ENCODE results near the gene CCDC73. TPM values are rescaled to one million over a fixed set of nuclear protein-coding genes. Genes with fewer than 3 reads are reported as not detected.
"Not testable (repeated sequence)": the region's sequence is repeated elsewhere in the genome, so short reads cannot be mapped to it uniquely, and the experiment has no call there.

Gene CCDC73
- total RNA-seq, 1 donor from 2014 or later = not detected

GRCh38 chr11:32796425-32796824, 2.0 kb upstream of the CCDC73 start:
- DNase-seq (ENCODE audit: low spot score) = no peak

GRCh38 chr11:32792948-32793475, 1.4 kb downstream of the CCDC73 start:
- no peak for DNase-seq (ENCODE audit: low spot score)

DNA sequence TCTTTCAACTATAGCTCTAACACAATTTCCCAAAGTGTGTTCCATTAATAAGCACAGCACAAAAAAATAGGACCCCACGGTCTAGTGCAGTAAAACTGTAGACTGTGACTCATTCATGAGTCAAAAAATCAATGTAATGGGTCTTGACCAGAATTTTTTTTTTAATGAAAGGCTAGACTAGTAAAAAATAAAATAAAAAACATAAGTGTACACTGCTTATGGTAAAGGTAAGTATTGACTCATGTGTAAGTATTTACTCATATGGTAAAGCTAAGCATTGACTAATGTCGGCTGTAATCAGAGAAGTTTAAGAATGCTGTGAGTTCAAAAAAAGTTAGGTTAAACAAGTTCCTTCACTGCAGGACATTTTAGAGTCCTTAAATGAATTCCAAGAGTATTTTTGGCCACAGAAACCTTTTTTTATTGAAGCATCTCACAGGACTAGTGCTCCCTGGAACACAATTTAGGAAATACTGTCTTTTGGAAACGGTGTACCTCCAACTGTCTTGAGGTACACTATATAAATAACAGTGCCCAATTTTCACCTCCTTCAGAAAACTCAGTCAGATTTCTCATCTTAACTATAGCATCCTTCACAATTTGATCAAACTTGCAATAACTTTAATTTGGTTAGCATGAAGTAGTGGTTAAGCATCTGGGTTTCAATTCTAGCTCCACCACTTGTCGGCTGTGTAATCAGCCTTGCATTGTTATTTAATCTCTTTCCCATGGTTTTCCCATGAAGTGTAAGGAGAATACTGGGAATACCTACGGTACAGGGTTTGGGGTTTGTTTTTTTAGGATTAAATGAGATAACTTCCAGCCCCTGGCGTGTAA, 2.1 kb downstream of the CCDC73 start:
- no peak for DNase-seq (ENCODE audit: low spot score)

DNA sequence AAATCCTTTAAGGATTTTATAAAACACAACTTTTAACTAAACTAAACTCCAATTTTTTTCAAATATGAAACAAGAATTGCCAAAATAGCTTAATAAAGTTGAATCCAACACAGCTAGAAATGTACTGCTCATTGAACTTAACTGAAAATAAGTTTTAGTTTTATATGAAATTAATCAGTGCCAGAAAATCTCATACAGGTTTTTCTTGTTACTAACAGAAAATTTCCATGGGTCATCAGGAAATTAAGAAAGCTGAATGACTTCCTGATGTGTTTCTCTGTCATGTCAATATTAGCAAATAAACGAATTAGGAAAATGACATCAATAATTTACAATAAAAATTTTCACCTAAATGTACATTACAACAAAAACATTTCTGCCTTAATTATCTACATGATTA, 3.5 kb downstream of the CCDC73 start:
- no peak for DNase-seq (ENCODE audit: low spot score)

DNA sequence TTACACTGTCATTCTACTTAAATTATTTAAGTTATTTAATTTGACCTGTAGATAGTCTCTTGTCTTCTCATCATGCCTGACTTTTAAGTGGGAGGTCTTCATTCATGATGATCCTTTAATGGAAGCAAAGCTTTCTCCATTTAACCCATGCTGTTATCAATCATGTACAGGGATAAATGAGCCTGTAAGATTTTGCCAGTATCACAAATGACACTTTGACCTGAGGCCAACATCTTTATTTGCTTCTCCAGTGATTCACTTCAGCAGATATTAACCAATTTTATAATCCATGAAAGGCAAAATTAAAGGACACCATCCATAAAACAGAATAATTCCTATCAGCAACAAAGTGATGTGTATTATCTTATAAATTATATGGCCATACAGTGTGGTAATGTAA, 7.7 kb downstream of the CCDC73 start:
- no peak for DNase-seq (ENCODE audit: low spot score)

- DNase-seq (ENCODE audit: low spot score) = no peak
Observed at GRCh38 chr11:32785262-32785661, 9.2 kb downstream of the CCDC73 start.

DNA sequence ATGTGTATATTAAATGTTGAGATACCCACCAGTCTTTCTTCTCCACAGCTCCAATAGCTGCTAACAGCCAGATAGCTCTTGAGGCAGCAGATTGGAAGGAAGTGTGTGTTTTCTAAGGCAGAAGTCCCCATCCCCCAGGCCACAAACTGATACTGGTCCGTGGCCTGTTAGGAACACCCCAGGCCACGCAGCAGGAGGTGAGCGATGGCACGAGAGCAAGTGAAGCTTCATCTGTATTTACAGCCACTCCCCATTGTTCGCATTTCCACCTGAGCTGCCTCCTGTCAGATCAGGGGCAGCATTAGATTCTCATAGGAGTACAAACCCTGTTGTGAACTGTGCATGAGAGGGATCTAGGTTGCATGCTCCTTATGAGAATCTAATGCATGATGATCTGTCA, 12.7 kb downstream of the CCDC73 start:
- no peak for DNase-seq (ENCODE audit: low spot score)

GRCh38 chr11:32780839-32781238, 13.6 kb downstream of the CCDC73 start:
- DNase-seq (ENCODE audit: low spot score) = not testable (repeated sequence)

DNA sequence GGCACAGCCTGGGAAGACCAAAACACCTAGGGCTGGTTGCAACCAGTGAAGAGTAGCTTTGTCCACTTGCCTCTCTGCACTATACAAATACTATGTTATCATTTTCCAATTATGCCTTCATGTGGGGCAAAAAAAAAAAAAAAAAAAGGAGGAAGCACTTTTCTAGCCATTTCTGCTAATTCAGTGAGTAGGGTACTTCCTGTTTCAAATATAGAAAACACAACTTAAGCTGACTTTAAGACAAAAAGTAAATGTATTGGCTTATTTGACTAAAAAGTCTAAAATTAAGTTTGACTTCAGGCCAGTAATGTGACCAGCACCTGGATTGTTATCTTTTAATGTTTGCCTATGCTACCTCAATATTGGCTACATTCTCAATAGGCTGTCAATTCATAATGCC, 15.3 kb downstream of the CCDC73 start:
- DNase-seq (ENCODE audit: low spot score) = no peak

DNA sequence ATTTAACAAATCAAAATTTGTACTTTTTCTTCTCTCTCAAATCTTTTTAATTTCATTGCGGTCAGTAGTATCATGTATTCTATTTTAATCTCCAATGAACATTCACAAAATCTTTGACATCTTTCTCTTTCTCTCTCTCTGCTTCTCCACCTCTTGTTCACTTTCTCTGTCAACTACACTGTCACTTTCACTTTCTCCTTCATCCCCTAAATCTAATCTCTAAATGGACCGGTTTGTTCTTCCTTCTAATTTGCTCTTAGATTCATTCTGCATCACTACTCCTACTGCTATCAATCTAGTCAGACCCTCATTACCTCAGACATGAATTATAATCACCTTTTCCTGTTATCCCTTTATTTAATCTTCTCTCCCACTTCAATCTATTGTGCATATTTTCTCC, 18.6 kb downstream of the CCDC73 start:
- no peak for DNase-seq (ENCODE audit: low spot score)

GRCh38 chr11:32774081-32774480, 20.4 kb downstream of the CCDC73 start:
- DNase-seq (ENCODE audit: low spot score) = no peak

- no peak for DNase-seq (ENCODE audit: low spot score)
Observed at GRCh38 chr11:32772731-32773130, 21.7 kb downstream of the CCDC73 start.

DNA sequence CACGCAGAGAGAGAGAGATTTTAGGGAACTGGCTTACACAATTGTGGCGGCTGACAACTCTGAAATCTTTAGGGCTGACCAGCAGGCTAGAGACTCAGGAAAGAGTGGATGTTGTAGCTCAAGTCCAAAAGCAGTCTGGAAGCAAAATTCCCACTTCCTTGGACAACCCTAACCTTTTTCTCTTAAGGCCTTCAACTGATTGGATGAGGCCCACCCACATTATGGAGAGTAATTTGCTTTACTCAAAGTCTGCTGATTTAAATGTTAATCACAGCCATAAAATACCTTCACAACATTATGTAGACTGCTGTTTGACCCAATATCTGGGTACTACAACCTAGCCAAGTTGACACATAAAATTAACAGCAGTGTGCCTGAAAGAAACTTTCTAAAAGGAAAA, 32.7 kb downstream of the CCDC73 start:
- DNase-seq (ENCODE audit: low spot score) = not testable (repeated sequence)

- DNase-seq (ENCODE audit: low spot score) = no peak
Observed at GRCh38 chr11:32758291-32758690, 36.2 kb downstream of the CCDC73 start.

- DNase-seq (ENCODE audit: low spot score) = not testable (repeated sequence)
Observed at GRCh38 chr11:32753181-32753580, 41.3 kb downstream of the CCDC73 start.

DNA sequence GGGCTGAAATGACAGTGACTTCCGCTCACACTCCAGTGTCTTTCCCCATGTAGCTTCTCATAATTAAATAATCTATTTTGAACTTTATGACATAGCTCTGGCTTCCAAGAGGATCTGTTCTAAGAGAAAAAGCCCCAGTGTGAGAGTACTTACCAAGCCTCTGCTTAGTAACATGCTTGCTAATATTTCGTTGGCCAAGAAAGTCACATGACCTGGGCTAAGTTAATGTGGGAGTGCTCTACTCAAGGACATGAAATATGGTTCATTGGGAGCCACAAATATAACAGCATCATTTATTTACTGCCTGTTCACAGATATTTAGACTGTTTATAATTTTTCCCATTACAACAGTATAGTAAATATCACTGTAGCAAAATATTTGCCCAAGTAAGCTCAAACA, 42.5 kb downstream of the CCDC73 start:
- no peak for DNase-seq (ENCODE audit: low spot score)

GRCh38 chr11:32751381-32751780, 43.1 kb downstream of the CCDC73 start:
- no peak for DNase-seq (ENCODE audit: low spot score)

DNA sequence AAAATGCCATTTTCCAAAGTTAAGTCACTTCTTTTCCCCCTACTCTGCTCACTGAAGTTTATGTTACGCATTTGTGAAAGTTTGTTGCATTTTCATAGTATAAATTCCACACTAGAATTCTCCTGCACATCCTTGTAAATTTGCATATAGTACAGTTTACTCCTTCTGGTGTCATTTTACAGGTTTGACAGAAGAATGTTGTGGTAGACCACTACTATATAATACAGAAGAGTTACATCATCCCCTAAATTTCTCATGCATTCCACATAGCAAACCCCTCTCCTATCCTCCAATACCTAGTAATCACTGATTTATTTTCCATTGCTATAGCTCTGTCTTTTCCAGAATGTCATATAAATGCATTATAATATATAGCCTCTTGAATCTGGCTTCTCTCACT, 64.5 kb downstream of the CCDC73 start:
- DNase-seq (ENCODE audit: low spot score) = no peak

DNA sequence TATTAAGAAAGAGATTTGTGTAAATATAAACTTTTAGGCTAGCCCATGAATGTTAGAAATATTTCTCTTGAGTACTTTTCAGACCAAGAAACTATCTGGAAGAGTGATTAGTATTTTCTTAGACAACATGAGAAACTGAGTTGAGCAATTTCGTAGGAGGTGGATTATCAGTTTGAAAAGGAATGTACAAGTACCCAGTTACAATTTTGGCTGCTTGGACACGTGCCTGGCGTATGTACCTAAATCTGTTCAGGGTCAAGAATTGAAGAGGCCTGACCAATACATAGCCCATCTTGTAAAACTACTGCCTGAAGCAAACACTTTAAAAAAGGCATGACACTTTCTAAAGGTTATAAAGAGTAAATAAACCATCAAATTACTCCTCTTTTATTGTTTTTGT, 71.1 kb downstream of the CCDC73 start:
- no peak for DNase-seq (ENCODE audit: low spot score)

DNA sequence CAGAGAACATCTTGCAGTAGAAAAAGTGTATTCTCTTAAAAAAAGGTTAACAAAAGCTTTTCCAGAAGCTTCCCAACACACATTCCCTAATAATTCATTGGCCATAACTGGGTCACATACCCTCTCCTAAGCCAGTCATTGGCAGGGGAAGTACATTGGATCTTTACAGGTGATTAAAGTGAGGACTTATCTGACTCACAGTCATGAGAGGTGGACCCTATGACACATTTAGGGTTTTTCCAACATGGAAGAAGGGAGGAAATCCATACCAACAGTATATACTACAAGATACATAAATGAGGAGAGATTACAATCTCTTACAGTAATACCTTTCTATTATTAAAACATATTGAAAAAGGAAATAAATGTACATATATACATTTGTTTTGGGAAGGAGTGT, 72.2 kb downstream of the CCDC73 start:
- no peak for DNase-seq (ENCODE audit: low spot score)

DNA sequence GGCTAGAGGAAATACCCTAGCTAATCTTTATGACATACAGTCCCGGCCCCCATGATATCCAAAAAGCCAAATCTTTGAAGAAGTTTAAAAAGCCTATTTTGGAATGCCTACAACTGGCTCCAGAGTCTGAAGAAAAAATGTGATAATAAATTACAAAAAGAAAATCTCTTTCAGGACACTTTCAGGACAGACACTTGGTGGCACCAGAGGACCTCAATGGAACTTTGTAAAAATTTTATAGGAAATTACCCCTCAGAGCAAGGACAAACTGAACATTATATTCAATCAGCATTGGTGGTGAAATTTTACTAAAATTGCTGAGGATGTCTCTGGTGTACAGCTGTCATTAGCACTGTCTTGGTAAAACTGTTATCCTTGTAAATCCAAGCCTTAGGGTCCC, 81.0 kb downstream of the CCDC73 start:
- no peak for DNase-seq (ENCODE audit: low spot score)

GRCh38 chr11:32708978-32709377, 85.5 kb downstream of the CCDC73 start:
- not testable (repeated sequence) for DNase-seq (ENCODE audit: low spot score)

All from mesenteric fat pad (tissue), 1 donor.